NK-92 treated with Interleukin-12 subunit alpha and Interleukin-12 subunit beta, amount 100 ng/mL, for 24 hours (cell line): Measurements from ENCODE around the gene POU5F1.
A peak's percentile ranks its signal among the peaks of the same experiment; 100 is the strongest.
"Not testable (repeated sequence)": the region's sequence is repeated elsewhere in the genome, so short reads cannot be mapped to it uniquely, and the experiment has no call there.

Source experiments
- DNase-seq: peaks from one replicate; lab custom pipeline; 2025; lab: John Stamatoyannopoulos, UW

Gene POU5F1

GRCh38 chr6:31170600-31170881 lies at the start of gene POU5F1:
Gene POU5F1 (minus strand): TSS chr6:31170682. CDS start chr6:31170620, 62 bp downstream.
- no peak for DNase-seq

- DNase-seq: no peak
Observed at GRCh38 chr6:31216208-31216898, 45.9 kb upstream of the POU5F1 start.

- DNase-seq: not testable (repeated sequence)
Observed at GRCh38 chr6:31215216-31215615, 44.7 kb upstream of the POU5F1 start.

- no peak for DNase-seq
Observed at GRCh38 chr6:31214516-31214915, 44.0 kb upstream of the POU5F1 start.

GRCh38 chr6:31210741-31211532 lies 40.5 kb upstream of the POU5F1 start:
- no peak for DNase-seq

GRCh38 chr6:31210123-31210522 lies 39.6 kb upstream of the POU5F1 start:
- no peak for DNase-seq

GRCh38 chr6:31209137-31209536 lies 38.7 kb upstream of the POU5F1 start:
- DNase-seq: no peak

GRCh38 chr6:31208506-31208905 lies 38.0 kb upstream of the POU5F1 start:
- DNase-seq: no peak

- no peak for DNase-seq
Observed at GRCh38 chr6:31205638-31206037, 35.2 kb upstream of the POU5F1 start.

- no peak for DNase-seq
Observed at GRCh38 chr6:31204751-31205145, 34.3 kb upstream of the POU5F1 start.

- DNase-seq: peak; percentile 53
Observed at GRCh38 chr6:31203345-31203979, 33.0 kb upstream of the POU5F1 start.

- DNase-seq: peak; percentile 26
Observed at GRCh38 chr6:31202259-31203166, 32.0 kb upstream of the POU5F1 start.

GRCh38 chr6:31199105-31199452 lies 28.6 kb upstream of the POU5F1 start:
- DNase-seq: not testable (repeated sequence)

GRCh38 chr6:31197559-31198305 lies 27.2 kb upstream of the POU5F1 start:
- peak; percentile 87 for DNase-seq

- not testable (repeated sequence) for DNase-seq
Observed at GRCh38 chr6:31196251-31197022, 26.0 kb upstream of the POU5F1 start.

GRCh38 chr6:31195308-31195979 lies 25.0 kb upstream of the POU5F1 start:
- not testable (repeated sequence) for DNase-seq

- no peak for DNase-seq
Observed at GRCh38 chr6:31194061-31194834, 23.8 kb upstream of the POU5F1 start.

GRCh38 chr6:31193206-31193605 lies 22.7 kb upstream of the POU5F1 start:
- no peak for DNase-seq

- peak; percentile 39 for DNase-seq
Observed at GRCh38 chr6:31192431-31193105, 22.1 kb upstream of the POU5F1 start.
